ENCODE data around the gene LIME1.

Gene LIME1, protein sequence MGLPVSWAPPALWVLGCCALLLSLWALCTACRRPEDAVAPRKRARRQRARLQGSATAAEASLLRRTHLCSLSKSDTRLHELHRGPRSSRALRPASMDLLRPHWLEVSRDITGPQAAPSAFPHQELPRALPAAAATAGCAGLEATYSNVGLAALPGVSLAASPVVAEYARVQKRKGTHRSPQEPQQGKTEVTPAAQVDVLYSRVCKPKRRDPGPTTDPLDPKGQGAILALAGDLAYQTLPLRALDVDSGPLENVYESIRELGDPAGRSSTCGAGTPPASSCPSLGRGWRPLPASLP

DNA sequence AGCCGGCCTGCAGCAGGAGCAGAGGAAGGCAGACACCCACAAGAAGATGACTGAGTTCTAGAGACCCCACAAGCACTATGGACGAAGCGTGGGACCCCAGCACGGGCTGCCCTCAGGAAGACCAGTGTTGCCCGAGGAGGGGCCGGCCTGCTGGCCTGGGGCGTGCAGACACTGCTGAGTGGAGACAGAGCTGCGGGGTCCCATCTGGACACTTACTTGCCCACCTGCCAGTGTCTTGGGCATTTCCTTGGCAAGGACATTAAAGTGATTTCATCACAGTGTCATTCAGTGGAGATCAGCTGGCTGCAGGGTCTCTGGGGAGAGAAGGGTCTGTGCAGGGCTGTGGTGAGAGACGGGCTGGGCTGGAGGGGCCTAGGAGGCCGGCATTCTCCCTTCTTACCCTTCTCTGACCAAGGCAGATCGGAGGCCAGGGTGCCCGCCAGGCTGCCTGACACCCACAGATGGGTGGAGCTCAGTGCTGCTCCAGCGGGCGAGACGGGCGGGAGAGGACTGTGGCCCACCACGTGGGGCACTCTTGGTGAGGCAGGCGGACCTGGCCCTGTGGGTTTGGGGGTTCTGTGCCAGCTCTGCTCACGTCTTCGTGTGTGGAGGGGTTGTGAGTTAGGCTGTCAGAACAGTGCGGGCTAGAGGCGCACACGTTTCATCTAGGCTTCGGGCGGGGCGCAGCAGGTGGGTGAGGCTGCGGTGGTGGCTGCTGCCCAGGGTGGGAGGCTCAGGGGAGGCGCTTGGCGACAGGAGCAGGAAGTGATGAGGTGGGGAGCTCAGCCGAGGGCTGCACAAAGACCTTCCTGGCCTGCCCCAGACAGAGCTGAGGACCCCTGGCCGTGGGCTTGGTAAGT lies at the start of gene LIME1:
LIME1 (plus strand) TSS at position 806 of the 860 bp plus-strand sequence. CDS start 886 bp downstream, outside the sequence.
- no peak for DNase-seq

DNA sequence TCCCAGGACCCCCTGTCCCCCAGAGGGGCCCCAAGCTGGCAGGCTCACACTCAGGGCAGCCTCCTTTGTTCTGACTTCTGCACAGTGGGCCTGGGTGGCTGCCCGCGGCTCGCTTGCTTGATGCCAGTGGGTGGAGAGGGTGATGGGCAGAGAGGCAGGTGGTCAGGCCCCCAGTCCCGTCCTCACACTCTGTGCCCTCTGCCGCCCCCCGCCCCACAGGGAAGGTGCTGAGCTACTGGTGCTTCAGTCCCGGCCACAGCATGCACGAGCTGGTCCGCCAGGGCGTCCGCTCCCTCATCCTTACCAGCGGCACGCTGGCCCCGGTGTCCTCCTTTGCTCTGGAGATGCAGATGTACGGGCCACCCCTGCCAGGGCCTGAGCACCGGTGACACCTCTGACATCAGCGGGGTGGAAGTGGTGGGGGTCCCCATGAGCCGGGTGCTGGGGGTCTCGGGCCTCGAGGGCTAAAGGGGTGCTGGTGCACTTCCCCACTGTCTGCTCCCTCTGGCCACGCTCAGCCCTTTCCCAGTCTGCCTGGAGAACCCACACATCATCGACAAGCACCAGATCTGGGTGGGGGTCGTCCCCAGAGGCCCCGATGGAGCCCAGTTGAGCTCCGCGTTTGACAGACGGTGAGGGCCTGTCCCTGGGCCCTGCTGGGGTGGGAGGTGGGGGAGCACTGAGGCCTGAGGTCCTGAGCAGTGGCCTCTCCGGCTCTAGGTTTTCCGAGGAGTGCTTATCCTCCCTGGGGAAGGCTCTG lies 48.9 kb upstream of the LIME1 start:
- DNase-seq: peak; percentile 41

DNA sequence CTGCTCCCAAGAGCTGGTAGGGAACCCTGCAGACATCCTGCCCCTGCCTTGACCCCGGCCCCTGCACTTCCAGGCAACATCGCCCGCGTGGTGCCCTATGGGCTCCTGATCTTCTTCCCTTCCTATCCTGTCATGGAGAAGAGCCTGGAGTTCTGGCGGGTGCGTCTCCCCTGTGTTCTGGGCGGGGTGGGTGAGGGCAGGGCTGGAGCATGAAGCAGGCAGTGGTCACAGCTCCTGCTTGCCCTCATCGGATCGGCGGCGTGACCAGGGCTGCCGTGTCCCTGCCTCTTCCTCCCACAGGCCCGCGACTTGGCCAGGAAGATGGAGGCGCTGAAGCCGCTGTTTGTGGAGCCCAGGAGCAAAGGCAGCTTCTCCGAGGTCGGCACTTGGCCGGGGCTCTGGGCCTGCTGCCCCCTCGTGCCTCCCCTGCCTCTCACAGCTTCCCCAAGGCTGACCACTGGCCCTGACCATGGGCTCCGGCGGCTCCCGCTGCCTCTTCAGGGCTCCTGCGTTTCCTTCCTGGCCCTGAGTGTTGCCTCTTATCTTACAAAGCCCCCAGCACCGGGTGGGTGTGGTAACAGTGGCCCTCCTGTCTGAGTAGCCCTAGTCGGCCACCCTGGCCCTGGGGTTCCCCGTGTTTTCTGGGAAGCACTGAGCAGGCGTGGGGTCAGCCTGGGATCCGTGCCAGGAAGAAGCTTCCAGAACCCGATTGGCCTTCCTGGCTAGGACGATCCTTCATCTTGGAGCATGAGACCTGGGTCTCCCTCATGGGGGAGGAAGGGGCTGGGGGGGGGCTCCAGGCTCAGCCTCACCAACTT lies 48.0 kb upstream of the LIME1 start:
- no peak for DNase-seq

DNA sequence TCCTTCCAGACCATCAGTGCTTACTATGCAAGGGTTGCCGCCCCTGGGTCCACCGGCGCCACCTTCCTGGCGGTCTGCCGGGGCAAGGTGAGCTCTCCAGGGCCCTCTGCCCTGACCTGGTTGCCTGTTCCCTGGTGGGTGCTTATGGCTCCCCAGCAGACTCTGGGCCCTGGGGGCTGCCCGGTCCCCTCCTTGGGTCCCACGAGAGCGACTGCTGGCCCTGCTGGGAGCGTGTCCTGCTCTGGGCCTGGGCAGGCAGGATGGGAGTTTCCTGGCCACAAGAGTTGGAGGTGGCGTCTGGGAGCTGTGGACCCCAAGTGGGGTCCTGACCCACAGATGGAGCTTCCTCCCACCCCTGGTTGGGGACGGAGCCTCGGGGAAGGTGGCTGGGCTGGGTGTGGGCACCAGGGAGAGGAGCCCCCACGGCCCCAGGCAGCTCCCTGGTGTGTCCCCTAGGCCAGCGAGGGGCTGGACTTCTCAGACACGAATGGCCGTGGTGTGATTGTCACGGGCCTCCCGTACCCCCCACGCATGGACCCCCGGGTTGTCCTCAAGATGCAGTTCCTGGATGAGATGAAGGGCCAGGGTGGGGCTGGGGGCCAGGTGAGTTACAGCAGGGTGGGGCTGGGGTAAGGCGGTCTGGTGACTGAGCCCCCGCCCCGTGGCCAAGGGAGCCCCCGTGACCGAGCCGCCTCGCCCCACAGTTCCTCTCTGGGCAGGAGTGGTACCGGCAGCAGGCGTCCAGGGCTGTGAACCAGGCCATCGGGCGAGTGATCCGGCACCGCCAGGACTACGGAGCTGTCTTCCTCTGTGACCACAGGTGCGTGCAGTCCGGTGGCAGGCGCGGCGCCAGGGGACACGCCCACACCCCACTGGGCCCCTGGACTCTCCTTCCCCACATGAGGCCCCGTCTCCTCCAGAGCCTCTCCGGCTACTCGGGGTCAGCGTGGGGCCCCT lies 47.1 kb upstream of the LIME1 start:
- no peak for DNase-seq

DNA sequence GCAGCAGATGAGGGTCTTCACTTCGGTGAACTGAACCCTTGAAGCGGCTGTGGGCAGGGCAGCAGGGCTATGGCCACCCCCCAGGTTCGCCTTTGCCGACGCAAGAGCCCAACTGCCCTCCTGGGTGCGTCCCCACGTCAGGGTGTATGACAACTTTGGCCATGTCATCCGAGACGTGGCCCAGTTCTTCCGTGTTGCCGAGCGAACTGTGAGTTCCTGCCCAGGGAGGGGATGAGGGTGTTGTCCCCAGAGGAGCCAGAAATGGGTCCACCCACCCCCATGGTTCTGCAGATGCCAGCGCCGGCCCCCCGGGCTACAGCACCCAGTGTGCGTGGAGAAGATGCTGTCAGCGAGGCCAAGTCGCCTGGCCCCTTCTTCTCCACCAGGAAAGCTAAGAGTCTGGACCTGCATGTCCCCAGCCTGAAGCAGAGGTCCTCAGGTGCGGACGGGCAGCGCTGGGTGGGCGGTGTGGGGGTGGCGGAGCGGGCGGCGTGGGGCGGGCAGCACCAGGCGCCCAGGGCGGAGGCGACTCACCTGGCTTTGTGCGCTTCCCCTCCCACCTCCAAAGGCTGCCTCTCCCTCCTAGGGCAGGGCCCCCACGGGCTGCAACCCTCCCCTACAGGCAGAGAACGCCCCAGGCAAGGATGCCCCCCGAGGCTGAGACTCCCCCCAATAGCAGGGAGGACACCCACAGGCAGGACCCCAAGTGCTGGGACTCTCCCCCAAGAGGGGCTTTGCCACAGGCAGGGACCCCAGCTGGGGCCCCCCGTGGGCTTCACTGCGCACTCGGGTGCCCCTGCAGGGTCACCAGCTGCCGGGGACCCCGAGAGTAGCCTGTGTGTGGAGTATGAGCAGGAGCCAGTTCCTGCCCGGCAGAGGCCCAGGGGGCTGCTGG lies 46.2 kb upstream of the LIME1 start:
- peak; percentile 45 for DNase-seq

DNA sequence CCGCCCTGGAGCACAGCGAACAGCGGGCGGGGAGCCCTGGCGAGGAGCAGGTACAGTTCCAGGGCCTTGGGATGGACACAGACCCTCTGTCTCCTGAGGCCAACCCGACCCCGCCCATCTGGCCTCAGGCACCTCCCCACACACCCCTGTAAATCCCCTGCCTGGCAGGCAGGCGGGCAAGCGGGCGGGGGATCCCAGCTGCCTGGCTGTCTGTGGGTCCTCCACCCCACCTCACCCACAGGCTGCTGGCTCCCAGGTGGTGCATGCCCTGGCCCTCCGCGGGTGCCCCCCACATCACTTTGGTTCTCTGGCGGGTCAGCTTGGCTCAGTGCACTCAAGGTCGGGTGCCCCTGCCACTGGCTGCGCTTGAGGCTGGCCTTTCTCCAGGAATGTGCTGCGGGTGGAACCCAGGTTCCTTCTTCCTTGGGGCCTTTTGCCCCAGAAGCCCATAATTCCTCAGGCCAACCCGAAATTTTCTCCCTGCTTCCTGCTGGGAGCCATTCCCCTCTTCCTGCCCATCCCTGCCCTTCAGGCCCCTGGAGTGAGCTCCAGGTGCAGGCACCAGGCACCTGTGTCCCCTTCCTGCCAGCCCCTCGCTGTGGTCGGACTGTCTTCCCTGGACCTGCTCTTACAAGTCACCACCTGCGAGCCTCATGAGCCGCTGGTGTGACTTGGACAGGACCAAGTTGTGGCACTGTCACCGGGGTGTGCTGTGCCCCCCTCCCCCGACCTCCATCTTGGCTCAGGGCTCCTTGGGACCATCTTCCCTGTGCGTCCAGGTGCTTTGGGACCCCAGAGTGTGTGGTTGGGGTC lies 45.4 kb upstream of the LIME1 start:
- DNase-seq: peak; percentile 41

DNA sequence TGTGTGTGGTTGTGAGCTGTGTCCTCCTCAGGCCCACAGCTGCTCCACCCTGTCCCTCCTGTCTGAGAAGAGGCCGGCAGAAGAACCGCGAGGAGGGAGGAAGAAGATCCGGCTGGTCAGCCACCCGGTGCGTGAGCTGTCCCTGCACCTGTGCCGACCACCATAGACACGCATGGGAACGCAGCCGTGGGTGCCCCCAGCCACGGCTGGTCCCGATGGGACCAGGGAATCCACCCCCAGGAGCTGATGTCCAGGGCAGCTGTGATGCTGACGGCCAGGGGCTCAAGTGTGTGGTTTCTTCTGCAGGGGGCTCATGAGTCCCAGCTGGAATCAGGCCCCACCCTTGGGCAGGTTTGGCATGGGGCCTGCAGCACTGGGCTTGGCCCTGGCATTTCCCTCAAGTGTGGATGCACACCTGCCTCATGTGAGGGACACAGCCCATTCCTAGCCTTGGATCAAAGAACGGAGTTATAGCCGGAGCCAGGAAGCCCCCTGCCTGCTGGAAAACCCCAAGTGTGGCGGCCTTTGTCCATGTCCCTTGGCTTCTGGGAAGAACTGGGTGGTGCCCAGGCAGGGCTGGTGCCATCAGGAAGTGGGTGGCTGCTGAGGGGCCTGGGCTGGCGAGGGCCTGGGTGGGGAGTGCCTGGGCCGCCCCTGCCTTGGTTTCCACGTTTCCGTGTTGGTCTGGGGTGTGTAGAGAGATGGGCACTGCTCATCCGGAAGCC lies 44.6 kb upstream of the LIME1 start:
- peak; percentile 44 for DNase-seq

DNA sequence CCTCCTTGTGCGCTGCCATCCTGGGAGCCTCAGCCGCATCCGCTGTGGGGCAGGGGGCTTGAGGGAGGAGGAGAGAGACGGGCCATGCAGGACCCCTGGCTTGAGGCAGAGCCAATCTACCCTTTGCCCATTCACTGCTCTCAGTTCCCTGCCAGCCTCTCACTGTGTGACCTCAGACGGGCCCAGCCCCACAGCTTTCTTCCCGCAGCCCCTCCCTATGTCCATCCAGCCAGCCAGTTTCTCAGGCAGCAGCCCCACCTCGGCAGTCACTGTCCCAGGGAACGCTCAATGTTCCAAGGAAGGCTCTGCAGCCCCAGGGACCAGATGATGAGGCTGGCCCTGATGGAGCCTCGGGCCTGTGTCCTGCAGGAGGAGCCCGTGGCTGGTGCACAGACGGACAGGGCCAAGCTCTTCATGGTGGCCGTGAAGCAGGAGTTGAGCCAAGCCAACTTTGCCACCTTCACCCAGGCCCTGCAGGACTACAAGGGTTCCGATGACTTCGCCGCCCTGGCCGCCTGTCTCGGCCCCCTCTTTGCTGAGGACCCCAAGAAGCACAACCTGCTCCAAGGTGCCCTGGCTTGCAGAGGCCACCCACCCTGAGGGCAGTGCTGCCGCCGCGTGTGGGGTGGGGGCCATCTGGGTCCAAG lies 43.9 kb upstream of the LIME1 start:
- DNase-seq: peak; percentile 50

DNA sequence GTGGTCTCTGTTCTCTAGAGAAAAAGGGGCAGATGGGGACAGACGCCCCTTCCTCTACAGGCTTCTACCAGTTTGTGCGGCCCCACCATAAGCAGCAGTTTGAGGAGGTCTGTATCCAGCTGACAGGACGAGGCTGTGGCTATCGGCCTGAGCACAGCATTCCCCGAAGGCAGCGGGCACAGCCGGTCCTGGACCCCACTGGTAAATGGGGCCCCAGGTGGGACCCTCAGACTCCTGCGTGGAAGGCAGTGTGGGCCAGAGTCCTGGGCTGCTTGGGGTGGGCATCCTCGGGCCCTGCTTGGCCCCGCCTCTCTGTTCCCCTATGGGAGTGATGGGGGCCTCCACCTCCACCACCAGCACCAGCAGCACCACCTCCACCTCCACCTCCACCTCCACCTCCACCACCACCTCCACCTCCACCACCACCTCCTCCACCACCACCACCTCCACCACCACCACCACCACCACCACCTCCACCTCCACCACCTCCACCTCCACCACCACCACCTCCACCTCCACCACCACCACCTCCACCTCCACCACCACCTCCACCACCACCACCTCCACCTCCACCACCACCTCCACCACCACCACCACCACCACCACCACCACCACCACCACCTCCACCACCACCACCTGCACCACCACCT lies 43.3 kb upstream of the LIME1 start:
- peak; percentile 50 for DNase-seq

DNA sequence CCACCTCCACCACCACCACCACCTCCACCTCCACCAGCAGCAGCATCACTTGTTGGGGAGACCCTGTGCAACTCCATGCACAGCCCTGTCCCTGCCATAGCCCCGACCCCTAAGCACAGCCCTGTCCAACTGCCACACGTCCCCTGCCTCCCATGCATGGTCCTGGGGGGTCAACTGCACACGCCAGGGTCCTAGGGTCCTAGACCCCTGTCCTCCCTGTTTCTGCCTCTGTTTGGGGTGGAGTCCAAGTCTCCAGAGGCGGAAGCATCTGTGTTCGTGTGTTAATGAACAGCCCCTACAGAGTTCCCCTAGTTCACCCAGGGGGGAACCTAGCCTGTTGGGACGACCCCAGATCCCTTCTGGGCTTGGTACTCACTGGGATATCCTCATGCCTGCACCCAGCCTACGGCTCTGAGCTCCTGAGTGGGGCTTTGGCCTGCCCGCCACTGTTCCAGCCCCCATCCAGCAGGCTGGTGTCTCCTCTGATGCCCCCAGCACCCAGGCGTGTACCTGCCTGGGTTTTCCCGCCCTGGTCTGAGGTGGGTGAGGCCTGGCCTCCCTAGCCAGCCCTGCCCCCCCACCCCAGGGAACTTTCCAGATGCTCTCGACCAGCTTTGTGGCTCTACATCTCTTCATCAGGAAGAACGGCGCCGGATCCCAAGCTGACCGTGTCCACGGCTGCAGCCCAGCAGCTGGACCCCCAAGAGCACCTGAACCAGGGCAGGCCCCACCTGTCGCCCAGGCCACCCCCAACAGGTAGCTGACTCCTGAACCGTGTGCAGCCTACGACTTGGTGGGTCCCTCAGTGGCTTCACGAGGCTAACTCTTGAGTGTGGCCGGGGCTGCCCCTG lies 42.5 kb upstream of the LIME1 start:
- DNase-seq: no peak

DNA sequence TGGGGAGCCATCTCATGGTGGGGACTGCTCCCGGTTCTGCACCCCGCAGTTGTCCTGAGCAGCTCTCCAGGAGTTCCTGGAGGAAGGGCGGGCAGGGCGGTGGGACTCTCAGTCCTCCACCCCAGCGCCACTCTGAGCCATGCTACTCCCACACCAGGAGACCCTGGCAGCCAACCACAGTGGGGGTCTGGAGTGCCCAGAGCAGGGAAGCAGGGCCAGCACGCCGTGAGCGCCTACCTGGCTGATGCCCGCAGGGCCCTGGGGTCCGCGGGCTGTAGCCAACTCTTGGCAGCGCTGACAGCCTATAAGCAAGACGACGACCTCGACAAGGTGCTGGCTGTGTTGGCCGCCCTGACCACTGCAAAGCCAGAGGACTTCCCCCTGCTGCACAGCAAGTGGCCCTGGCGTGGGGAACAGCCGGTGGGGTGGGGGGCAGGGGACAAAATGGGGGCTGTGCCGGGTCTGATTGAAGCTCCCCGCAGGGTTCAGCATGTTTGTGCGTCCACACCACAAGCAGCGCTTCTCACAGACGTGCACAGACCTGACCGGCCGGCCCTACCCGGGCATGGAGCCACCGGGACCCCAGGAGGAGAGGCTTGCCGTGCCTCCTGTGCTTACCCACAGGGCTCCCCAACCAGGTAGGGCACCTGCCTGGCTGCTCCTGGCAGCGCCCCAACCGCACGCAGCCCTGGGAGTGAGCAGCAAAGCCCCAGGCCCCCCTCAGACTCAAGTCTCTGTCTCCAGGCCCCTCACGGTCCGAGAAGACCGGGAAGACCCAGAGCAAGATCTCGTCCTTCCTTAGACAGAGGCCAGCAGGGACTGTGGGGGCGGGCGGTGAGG lies 41.7 kb upstream of the LIME1 start:
- DNase-seq: no peak

DNA sequence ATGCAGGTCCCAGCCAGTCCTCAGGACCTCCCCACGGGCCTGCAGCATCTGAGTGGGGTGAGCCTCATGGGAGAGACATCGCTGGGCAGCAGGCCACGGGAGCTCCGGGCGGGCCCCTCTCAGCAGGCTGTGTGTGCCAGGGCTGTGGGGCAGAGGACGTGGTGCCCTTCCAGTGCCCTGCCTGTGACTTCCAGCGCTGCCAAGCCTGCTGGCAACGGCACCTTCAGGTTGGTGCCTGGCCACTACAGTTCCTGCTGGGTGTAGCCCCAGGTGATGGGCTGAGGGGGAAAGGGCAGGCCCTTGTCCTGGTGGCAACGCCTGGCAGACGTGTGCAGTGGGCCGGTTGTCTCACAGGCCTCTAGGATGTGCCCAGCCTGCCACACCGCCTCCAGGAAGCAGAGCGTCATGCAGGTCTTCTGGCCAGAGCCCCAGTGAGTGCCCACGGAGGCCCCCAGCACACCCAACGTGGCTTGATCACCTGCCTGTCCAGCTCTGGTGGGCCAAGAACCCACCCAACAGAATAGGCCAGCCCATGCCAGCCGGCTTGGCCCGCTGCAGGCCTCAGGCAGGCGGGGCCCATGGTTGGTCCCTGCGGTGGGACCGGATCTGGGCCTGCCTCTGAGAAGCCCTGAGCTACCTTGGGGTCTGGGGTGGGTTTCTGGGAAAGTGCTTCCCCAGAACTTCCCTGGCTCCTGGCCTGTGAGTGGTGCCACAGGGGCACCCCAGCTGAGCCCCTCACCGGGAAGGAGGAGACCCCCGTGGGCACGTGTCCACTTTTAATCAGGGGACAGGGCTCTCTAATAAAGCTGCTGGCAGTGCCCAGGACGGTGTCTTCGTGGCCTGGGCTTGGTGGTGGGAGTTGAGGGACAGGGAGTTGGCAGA lies 40.8 kb upstream of the LIME1 start:
- DNase-seq: no peak

DNA sequence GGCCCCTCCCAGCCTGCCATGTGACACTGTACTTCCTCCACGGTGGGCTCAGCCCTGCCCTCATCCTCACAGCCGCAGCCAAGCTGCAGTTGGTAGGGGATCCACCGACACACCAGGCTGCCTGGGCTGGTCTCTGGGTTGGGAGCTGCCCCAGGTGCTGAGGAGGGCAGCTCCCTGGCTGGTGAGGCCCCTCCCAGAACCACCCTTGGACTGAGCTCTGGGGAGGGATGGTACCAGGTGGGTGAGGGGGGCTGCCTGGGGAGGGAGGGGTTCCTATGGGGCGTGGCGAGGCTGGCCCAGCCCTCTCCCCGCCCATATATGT lies 40.2 kb upstream of the LIME1 start:
- DNase-seq: peak; percentile 47

DNA sequence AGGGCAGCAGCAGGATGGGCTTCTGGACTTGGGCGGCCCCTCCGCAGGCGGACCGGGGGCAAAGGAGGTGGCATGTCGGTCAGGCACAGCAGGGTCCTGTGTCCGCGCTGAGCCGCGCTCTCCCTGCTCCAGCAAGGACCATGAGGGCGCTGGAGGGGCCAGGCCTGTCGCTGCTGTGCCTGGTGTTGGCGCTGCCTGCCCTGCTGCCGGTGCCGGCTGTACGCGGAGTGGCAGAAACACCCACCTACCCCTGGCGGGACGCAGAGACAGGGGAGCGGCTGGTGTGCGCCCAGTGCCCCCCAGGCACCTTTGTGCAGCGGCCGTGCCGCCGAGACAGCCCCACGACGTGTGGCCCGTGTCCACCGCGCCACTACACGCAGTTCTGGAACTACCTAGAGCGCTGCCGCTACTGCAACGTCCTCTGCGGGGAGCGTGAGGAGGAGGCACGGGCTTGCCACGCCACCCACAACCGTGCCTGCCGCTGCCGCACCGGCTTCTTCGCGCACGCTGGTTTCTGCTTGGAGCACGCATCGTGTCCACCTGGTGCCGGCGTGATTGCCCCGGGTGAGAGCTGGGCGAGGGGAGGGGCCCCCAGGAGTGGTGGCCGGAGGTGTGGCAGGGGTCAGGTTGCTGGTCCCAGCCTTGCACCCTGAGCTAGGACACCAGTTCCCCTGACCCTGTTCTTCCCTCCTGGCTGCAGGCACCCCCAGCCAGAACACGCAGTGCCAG lies 39.7 kb upstream of the LIME1 start, which contains the start of gene TNFRSF6B:
TNFRSF6B (plus strand) TSS at position 25 of the 729 bp plus-strand sequence; CDS start at position 141, 116 bp downstream.
- peak; percentile 47 for DNase-seq
